HEK293T (cell line): Measurements from ENCODE around the gene CD300C.

Source experiments
- CTCF ChIA-PET: fragments of 350-600 bp; formaldehyde crosslinking; extraction: SDS; loops from one replicate; lab custom pipeline; 2021; ENCODE audit warnings: antibody characterized with exemption, inconsistent platforms; lab: Yijun Ruan, JAX
- POLR2A ChIA-PET: fragments of 350-600 bp; formaldehyde crosslinking; extraction: SDS; loops from one replicate; lab custom pipeline; 2020; ENCODE audit warnings: antibody characterized with exemption, inconsistent platforms; lab: Yijun Ruan, JAX
- DNase-seq: peaks from one replicate; pipeline ENCODE4 v3.0.0; 2012; ENCODE audit warnings: mixed read lengths; ENCODE audit errors: extremely low spot score
- ARNT ChIP-seq: fragments of 450-650 bp; IDR thresholded peaks from 2 replicates; pipeline ENCODE4 v1.6.1; 2017; ENCODE audit warnings: mild to moderate bottlenecking
- BHLHE40 ChIP-seq: fragments of 450-650 bp; IDR thresholded peaks from 2 replicates; pipeline ENCODE4 v1.6.1; 2016; ENCODE audit warnings: mild to moderate bottlenecking, moderate library complexity, borderline replicate concordance
- CTBP1 ChIP-seq: fragments of 450-650 bp; IDR thresholded peaks from 2 replicates; pipeline ENCODE4 v1.6.1; 2016; ENCODE audit warnings: borderline replicate concordance
- ELF4 ChIP-seq: fragments of 450-650 bp; IDR thresholded peaks from 2 replicates; pipeline ENCODE4 v1.6.1; 2017; ENCODE audit warnings: antibody characterized with exemption
- FOXA1 ChIP-seq: fragments of 450-650 bp; IDR thresholded peaks from 2 replicates; pipeline ENCODE4 v1.6.1; 2016; ENCODE audit warnings: mild to moderate bottlenecking
- FOXK2 ChIP-seq: fragments of 450-650 bp; IDR thresholded peaks from 2 replicates; pipeline ENCODE4 v1.6.1; 2016; ENCODE audit warnings: mild to moderate bottlenecking
- FOXM1 ChIP-seq: fragments of 450-650 bp; IDR thresholded peaks from 2 replicates; pipeline ENCODE4 v1.6.1; 2017; ENCODE audit warnings: mild to moderate bottlenecking, borderline replicate concordance
- HDGF ChIP-seq: fragments of 450-650 bp; IDR thresholded peaks from 2 replicates; pipeline ENCODE4 v1.6.1; 2017; ENCODE audit warnings: antibody characterized with exemption, borderline replicate concordance
- L3MBTL2 ChIP-seq: fragments of 450-650 bp; conservative IDR thresholded peaks from 2 replicates; pipeline ENCODE4 v1.6.1; 2016; ENCODE audit warnings: mild to moderate bottlenecking
- LEF1 ChIP-seq: fragments of 450-650 bp; IDR thresholded peaks from 2 replicates; pipeline ENCODE4 v1.6.1; 2017; ENCODE audit warnings: mild to moderate bottlenecking, borderline replicate concordance
- NFRKB ChIP-seq: fragments of 450-650 bp; IDR thresholded peaks from 2 replicates; pipeline ENCODE4 v1.6.1; 2016; ENCODE audit warnings: mild to moderate bottlenecking, moderate library complexity
- SP1 ChIP-seq: fragments of 450-650 bp; IDR thresholded peaks from 2 replicates; pipeline ENCODE4 v1.6.1; 2017
- SUZ12 ChIP-seq: fragments of 450-650 bp; IDR thresholded peaks from 2 replicates; pipeline ENCODE4 v1.6.1; 2016; ENCODE audit warnings: mild to moderate bottlenecking
- TARDBP ChIP-seq: fragments of 450-650 bp; IDR thresholded peaks from 2 replicates; pipeline ENCODE4 v1.6.1; 2016
- ZNF384 ChIP-seq: fragments of 450-650 bp; IDR thresholded peaks from 2 replicates; pipeline ENCODE4 v1.6.1; 2016
- TF ChIP-seq, protein P1 (sequence below): fragments of 450-650 bp; IDR thresholded peaks from 2 replicates; pipeline ENCODE4 v1.6.1; 2016

Gene CD300C

DNA sequence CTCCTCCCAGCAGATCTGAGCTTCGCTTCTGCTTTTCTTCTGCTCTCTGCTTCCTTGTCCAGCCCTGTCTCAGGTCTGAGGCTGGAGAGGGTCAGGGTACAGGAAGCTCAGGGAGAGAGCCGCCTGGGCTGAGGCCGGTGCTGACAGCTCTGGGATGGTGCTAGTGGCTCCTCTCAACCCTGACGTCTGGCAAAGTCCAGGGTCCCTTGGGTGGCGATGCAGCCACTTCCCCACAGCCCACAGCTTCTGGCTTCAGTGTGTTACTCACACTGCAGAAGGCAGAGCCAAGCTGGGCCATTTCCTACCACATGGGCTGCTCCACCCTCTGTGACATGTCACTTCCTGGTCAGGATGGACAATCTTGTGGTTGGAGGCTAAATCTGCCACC, at the start of gene CD300C:
Gene CD300C, minus strand, starts transcription at position 273 of the 388 bp plus-strand sequence. CDS start 333 bp downstream, outside the sequence.
- DNase-seq = no peak
- TF ChIP-seq NFRKB (no peak), SUZ12 (no peak), FOXM1 (no peak), BHLHE40 (no peak), SP1 (no peak), CTBP1 (no peak), TARDBP (no peak), ZNF384 (no peak)
- ChIA-PET POLR2A (no interaction called here), CTCF (interaction anchor here (1.4 kb wide), 1 partner anchor 20 kb away, joined by 5 read pairs; no protein-coding TSS in a partner anchor)

DNA sequence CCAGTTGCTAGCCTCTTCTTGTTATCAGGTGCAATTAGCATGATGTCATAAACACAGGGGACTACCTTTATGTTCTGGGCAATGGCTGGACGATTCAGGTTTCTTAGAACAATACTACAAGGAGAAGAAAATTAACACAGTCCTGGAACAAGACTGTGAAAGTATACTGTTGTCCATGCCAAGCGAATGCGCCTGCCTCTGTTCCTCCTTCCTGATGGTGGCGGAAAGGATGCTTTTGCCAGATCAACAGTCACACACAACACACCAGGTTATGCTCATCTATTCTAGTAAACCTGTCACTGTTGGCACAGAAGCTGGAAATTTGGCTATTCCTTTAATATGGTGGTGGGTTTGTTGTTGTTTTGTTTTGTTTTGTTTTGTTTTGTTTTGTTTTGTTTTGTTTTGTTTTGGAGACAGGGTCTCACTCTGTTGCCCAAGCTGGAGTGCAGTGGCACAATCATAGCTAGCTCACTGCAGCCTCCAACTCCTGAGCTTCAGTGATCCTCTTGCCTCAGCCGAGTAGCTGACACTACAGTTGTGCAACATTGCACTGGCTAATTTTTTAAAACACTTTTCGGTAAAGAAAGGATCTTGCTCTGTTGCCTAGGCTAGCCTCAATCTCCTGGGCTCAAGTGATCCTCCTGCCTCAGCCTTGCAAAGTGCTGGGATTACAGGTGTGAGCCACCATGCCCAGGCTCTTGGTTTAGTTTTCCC, 49.3 kb upstream of the CD300C start:
- TF ChIP-seq ARNT = no peak
- no peak for TF ChIP-seq CTBP1
- TF ChIP-seq FOXK2 = no peak
- TF ChIP-seq ELF4 = no peak
- no peak for TF ChIP-seq BHLHE40
- no peak for TF ChIP-seq HDGF
- TF ChIP-seq TARDBP = no peak
- no peak for TF ChIP-seq SP1
- no peak for TF ChIP-seq NFRKB
- no peak for TF ChIP-seq FOXA1
- POLR2A ChIA-PET = no interaction called here
- CTCF ChIA-PET = no interaction called here
- no peak for DNase-seq

DNA sequence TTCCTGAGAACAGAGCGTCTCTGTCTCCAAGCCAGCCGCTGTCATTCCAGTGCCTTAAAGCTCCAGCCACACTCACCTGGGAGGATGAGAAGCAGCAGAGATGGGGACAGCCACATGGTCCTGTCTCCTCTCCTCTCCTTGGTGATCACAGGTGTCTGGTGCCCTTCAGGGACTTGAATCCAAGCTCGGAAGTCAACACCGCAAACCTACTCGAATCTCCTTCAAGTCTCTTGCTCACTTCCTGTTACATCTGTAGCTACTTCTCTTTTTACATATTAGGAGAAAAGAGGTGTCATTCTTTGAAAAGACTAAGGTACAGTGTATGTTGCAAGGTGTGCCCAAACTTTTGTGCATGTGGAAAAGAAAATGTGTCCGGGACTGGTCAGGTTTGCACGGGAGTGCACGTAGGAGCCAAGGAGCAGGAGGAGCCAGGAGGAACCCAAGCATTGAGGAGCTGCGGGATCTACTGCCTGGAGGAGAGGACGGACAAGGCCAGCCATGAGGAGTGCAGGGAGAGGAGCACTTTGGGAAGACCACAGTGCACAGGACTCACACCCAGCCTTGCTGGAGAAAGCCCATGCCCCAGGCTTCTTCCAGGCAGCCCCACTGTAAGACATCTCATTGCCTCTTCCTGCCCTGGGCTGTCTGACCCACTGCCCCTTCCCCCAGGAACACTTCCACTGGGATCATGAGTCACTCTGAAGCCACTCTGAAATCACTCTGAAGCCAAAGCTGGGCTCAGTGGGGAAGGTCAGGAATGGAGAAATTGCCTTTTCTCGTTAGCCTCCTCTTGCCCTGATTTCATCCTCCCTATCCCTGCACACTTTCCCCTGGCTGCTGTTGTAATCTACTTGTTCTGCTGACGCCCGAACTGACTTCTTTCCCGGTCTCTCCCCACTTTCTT, 46.4 kb upstream of the CD300C start, which contains the start of gene CD300LD:
Gene CD300LD, minus strand, starts transcription at position 197 of the 904 bp plus-strand sequence. Its CDS starts 81 bp downstream, at position 116.
- DNase-seq = no peak
- CTCF ChIA-PET = interaction anchor here (1.0 to 1.1 kb wide), 2 partner anchors 26 to 145 kb away, joined by 3 to 4 read pairs; partner anchors contain the start of gene RAB37
- TF ChIP-seq ARNT = no peak
- TF ChIP-seq FOXA1 = no peak
- TF ChIP-seq LEF1 = no peak
- TF ChIP-seq HDGF = no peak
- no peak for TF ChIP-seq FOXK2
- TF ChIP-seq CTBP1 = no peak
- TF ChIP-seq SP1 = no peak
- no peak for TF ChIP-seq L3MBTL2
- no peak for TF ChIP-seq SUZ12
- TF ChIP-seq FOXM1 = no peak
- TF ChIP-seq, protein P1, sequence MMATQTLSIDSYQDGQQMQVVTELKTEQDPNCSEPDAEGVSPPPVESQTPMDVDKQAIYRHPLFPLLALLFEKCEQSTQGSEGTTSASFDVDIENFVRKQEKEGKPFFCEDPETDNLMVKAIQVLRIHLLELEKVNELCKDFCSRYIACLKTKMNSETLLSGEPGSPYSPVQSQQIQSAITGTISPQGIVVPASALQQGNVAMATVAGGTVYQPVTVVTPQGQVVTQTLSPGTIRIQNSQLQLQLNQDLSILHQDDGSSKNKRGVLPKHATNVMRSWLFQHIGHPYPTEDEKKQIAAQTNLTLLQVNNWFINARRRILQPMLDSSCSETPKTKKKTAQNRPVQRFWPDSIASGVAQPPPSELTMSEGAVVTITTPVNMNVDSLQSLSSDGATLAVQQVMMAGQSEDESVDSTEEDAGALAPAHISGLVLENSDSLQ = no peak
- TF ChIP-seq ZNF384 = no peak
- TF ChIP-seq TARDBP = no peak
- no peak for TF ChIP-seq BHLHE40
- TF ChIP-seq NFRKB = no peak
- no peak for TF ChIP-seq ELF4
- POLR2A ChIA-PET = no interaction called here

DNA sequence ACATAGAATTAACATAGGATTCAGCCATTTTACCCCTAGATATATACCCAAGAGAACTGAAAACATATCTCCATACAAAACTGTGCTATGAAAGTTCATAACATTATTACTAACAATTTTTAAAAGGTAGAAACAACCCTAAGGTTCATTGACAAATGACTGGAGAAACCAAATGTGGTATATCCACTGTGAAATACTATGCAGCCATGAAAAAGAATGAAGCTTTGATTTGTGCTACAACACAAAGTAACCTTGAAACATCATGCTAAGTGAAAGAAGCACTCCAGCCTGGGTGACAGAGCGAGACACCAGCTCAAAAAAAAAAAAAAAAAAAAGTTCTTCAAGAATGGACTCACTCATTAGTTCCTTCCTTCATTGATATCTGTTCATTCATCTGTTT, 45.6 kb upstream of the CD300C start:
- ChIA-PET CTCF (interaction anchor here (1.1 kb wide), 1 partner anchor 146 kb away, joined by 4 read pairs; the partner anchor contains the start of gene RAB37), POLR2A (no interaction called here)
- no peak for DNase-seq

DNA sequence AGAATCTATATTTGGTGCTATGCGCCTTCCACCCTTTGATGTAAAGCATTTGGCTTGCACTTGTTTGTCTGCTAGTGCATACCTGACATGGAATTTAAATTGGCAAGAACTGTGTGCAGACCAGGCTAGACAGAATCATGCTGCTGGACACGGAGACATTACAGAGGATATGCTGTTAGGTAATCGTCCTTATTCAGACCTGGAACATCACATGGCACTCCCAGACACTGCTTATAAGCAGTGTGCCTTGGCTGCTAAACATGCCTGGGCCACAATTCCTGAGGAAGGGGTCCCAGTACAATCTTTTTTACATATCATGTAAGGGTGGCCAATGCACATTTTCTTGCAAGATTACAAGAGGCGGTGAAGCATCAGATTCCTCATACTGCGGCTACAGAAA, 39.8 kb upstream of the CD300C start:
- CTCF ChIA-PET = no interaction called here

More for the DNA sequence above, 45.6 kb upstream of the CD300C start:
- no peak for TF ChIP-seq SP1
- no peak for TF ChIP-seq FOXM1
- TF ChIP-seq FOXK2 = no peak
- TF ChIP-seq SUZ12 = no peak
- TF ChIP-seq BHLHE40 = no peak
- no peak for TF ChIP-seq ARNT
- TF ChIP-seq FOXA1 = no peak
- TF ChIP-seq HDGF = no peak

More for the DNA sequence above, 39.8 kb upstream of the CD300C start:
- TF ChIP-seq HDGF (no peak), TARDBP (no peak), ZNF384 (no peak), L3MBTL2 (no peak), SP1 (no peak), BHLHE40 (no peak), ARNT (no peak), CTBP1 (no peak), SUZ12 (no peak), FOXM1 (no peak), FOXA1 (no peak)
- TF ChIP-seq, protein P1 = no peak
- no peak for DNase-seq
- POLR2A ChIA-PET = no interaction called here
